CD14-positive monocyte (primary cell): ENCODE data around the gene FRAS1. TPM values are rescaled to one million over a fixed set of nuclear protein-coding genes. Genes with fewer than 3 reads are reported as not detected.

Experiments used
- DNase-seq, 3 donors: peaks; one replicate each; pipeline ENCODE4 v3.0.0-alpha.2; 2011 to 2022
- H2AFZ ChIP-seq: 2 replicates; pipeline ENCODE4 v1.6.0; 2012; ENCODE audit warnings: mild to moderate bottlenecking, low read depth, low read length, inconsistent platforms; ENCODE audit not compliant: insufficient read depth, poor library complexity, severe bottlenecking
- H3K27ac ChIP-seq, 2 donors: 1 replicate in 1 of 2; 2 replicates in 1 of 2; pipeline ENCODE4 v1.5.1; 2012 to 2013; ENCODE audit warnings: low read length in 2 of 2, control low read depth in 1 of 2, inconsistent platforms in 1 of 2, low read depth in 1 of 2, mild to moderate bottlenecking in 1 of 2
- H3K27me3 ChIP-seq, 2 donors: one replicate each; pipeline versions ENCODE4 v1.6.0 to v1.6.1; 2011 to 2013; ENCODE audit warnings: low read length in 2 of 2; ENCODE audit not compliant: control insufficient read depth in 2 of 2, insufficient read depth in 2 of 2
- H3K36me3 ChIP-seq, 2 donors: replicated peaks in 1 of 2; 1 replicate in 1 of 2; 2 replicates in 1 of 2; pipeline versions ENCODE4 v1.5.1 to v1.6.1; 2012 to 2013; ENCODE audit warnings: low read length in 2 of 2, control low read depth in 1 of 2, inconsistent platforms in 1 of 2, mild to moderate bottlenecking in 1 of 2; ENCODE audit not compliant: insufficient read depth in 2 of 2, control insufficient read depth in 1 of 2
- H3K4me1 ChIP-seq, 2 donors: 1 replicate in 1 of 2; 2 replicates in 1 of 2; pipeline versions ENCODE4 v1.5.1 to v1.6.1; 2012 to 2013; ENCODE audit warnings: low read length in 2 of 2, control low read depth in 1 of 2, inconsistent platforms in 1 of 2, mild to moderate bottlenecking in 1 of 2, moderate library complexity in 1 of 2; ENCODE audit not compliant: insufficient read depth in 2 of 2, control insufficient read depth in 1 of 2
- H3K4me2 ChIP-seq: replicated peaks from 2 replicates; pipeline ENCODE3; 2012; ENCODE audit warnings: low read length, moderate library complexity, mild to moderate bottlenecking; ENCODE audit not compliant: poor library complexity, severe bottlenecking; ENCODE audit errors: extremely low read depth
- H3K4me3 ChIP-seq, 3 experiments: fragments of 200-600 bp in 1 of 3; sonication (generic) in 1 of 3; replicated peaks in 1 of 3; 1 replicate in 2 of 3; 2 replicates in 1 of 3; pipeline ENCODE4 v1.5.1; 2011 to 2013; ENCODE audit warnings: low read length in 3 of 3, mild to moderate bottlenecking in 3 of 3, control low read depth in 2 of 3, low read depth in 2 of 3, inconsistent platforms in 1 of 3, moderate library complexity in 1 of 3
- H3K79me2 ChIP-seq: 2 replicates; pipeline ENCODE4 v1.6.0; 2012; ENCODE audit warnings: mild to moderate bottlenecking, control low read depth, inconsistent platforms, low read length, moderate library complexity; ENCODE audit not compliant: insufficient read depth
- H3K9ac ChIP-seq: 2 replicates; pipeline ENCODE4 v1.6.0; 2017; ENCODE audit warnings: low read length, mild to moderate bottlenecking; ENCODE audit not compliant: insufficient read depth, poor library complexity, severe bottlenecking
- H3K9me3 ChIP-seq, 2 donors: replicated peaks in 1 of 2; 1 replicate in 1 of 2; 2 replicates in 1 of 2; pipeline versions ENCODE4 v1.5.1 to v1.6.1; 2012 to 2013; ENCODE audit warnings: low read length in 2 of 2, control low read depth in 1 of 2; ENCODE audit not compliant: control insufficient read depth in 1 of 2, insufficient read depth in 1 of 2
- H4K20me1 ChIP-seq: 2 replicates; pipeline ENCODE4 v1.6.0; 2012; ENCODE audit warnings: mild to moderate bottlenecking, low read length, control low read depth, moderate library complexity; ENCODE audit not compliant: insufficient read depth
- H3K27ac Mint-ChIP-seq, 7 donors: one replicate each; pipeline ENCODE4 v1.8.0; 2020; ENCODE audit warnings: mild to moderate bottlenecking in 7 of 7, mixed read lengths in 7 of 7, moderate library complexity in 6 of 7, inconsistent platforms in 2 of 7
- H3K27me3 Mint-ChIP-seq, 3 donors: one replicate each; pipeline ENCODE4 v1.8.0; 2021 to 2022; ENCODE audit warnings: low read depth in 3 of 3, mild to moderate bottlenecking in 3 of 3, mixed read lengths in 3 of 3, moderate library complexity in 3 of 3, inconsistent platforms in 1 of 3
- H3K36me3 Mint-ChIP-seq, 2 donors: one replicate each; pipeline ENCODE4 v1.8.0; 2020; ENCODE audit warnings: mixed read lengths in 2 of 2, inconsistent platforms in 1 of 2, mild to moderate bottlenecking in 1 of 2
- H3K4me1 Mint-ChIP-seq: one replicate; pipeline ENCODE4 v1.8.0; 2020; ENCODE audit warnings: mild to moderate bottlenecking, mixed read lengths
- H3K4me3 Mint-ChIP-seq, 2 donors: one replicate each; pipeline ENCODE4 v1.8.0; 2020; ENCODE audit warnings: mild to moderate bottlenecking in 2 of 2, mixed read lengths in 2 of 2, moderate library complexity in 1 of 2
- H3K9me3 Mint-ChIP-seq, 7 donors: one replicate each; pipeline ENCODE4 v1.8.0; 2020 to 2022; ENCODE audit warnings: mixed read lengths in 7 of 7, mild to moderate bottlenecking in 6 of 7, moderate library complexity in 6 of 7, inconsistent platforms in 2 of 7
- CTCF ChIP-seq: fragments of 200-600 bp; IDR thresholded peaks from one replicate; pipeline ENCODE4 v1.8.0; 2022; ENCODE audit warnings: antibody characterized with exemption, mild to moderate bottlenecking
- WGBS: methylation state at CpG from one replicate; pipeline ENCODE4 v1.1.5; 2013; ENCODE audit warnings: missing lambda C conversion rate; ENCODE audit not compliant: insufficient coverage; 5-methylcytosine and 5-hydroxymethylcytosine counted together
- intact Hi-C, 2 donors: fragments of 100-400 bp; cut with micrococcal nuclease; formaldehyde crosslinking; loops; one replicate each; pipeline versions ENCODE4 v1.15.0 to v1.15.1; 2023
- polyA plus RNA-seq, 3 donors: library from polyadenylated mRNA; depleted of rRNA in 1 of 3; unstranded in 2 of 3; stranded (reverse) in 1 of 3; fragments of 300-500 nt in 2 of 3; fragments of >200 nt in 1 of 3; fragmentation: Illumina TruSeq in 2 of 3; gene quantifications; 1 replicate in 2 of 3; 2 replicates in 1 of 3; pipeline ENCODE4 v1.2.3, GENCODE V29; 2012 to 2021

The FRAS1 gene
- polyA plus RNA-seq, 3 donors = not detected

GRCh38 chr4:78308517-78308916 is 251.4 kb downstream of the FRAS1 start:
- H3K27ac Mint-ChIP-seq = no peak overlapping the region
- no peak for TF ChIP-seq CTCF
- no peaks in the 10 kb centered on the region for H3K79me2 ChIP-seq
- H3K9me3 Mint-ChIP-seq = peaks cover 0 to 13% (median 11%) of the 10 kb centered on the region in 7 donors
- H3K9ac ChIP-seq = no peak overlapping the region
- H4K20me1 ChIP-seq = no peaks in the 10 kb centered on the region
- no peak overlapping the region for H3K4me3 Mint-ChIP-seq
- intact Hi-C loops = no loop called here
- H2AFZ ChIP-seq = no peak overlapping the region
- peaks cover 0 to 4% of the 10 kb centered on the region in 2 donors for H3K9me3 ChIP-seq
- no peaks in the 10 kb centered on the region for H3K4me1 ChIP-seq
- 88% methylated on average over 4 of the region's 4 CpGs for WGBS
- H3K36me3 Mint-ChIP-seq = no peaks in the 10 kb centered on the region
- no peaks in the 10 kb centered on the region for H3K36me3 ChIP-seq
- no peak overlapping the region for H3K27ac ChIP-seq
- no peak overlapping the region for H3K4me2 ChIP-seq
- H3K27me3 Mint-ChIP-seq = peaks cover 2 to 4% (median 3%) of the 10 kb centered on the region in 3 donors
- no peaks in the 10 kb centered on the region for H3K4me1 Mint-ChIP-seq
- no peaks in the 10 kb centered on the region for H3K27me3 ChIP-seq
- H3K4me3 ChIP-seq = no peak overlapping the region
- DNase-seq = no peak

- WGBS = no CpG with 5 or more reads among the region's 2 CpGs
- Histone ChIP-seq H3K4me1 (no peaks in the 10 kb centered on the region), H3K9me3 (peaks cover 0 to 4% of the 10 kb centered on the region in 2 donors), H3K79me2 (no peaks in the 10 kb centered on the region), H4K20me1 (no peaks in the 10 kb centered on the region), H3K4me2 (no peak overlapping the region), H3K9ac (no peak overlapping the region), H2AFZ (no peak overlapping the region), H3K27me3 (peaks cover 0 to under 1% of the 10 kb centered on the region in 2 donors), H3K4me3 (no peak overlapping the region), H3K36me3 (no peaks in the 10 kb centered on the region), H3K27ac (no peak overlapping the region)
- H3K36me3 Mint-ChIP-seq = no peaks in the 10 kb centered on the region
- peaks cover 2 to 4% (median 3%) of the 10 kb centered on the region in 3 donors for H3K27me3 Mint-ChIP-seq
- H3K9me3 Mint-ChIP-seq = peaks cover 0 to 13% (median 11%) of the 10 kb centered on the region in 7 donors
- no peak overlapping the region for H3K4me3 Mint-ChIP-seq
- no peaks in the 10 kb centered on the region for H3K4me1 Mint-ChIP-seq
- DNase-seq = no peak
- no peak overlapping the region for H3K27ac Mint-ChIP-seq
- no peak for TF ChIP-seq CTCF
- intact Hi-C loops = no loop called here
These were observed 252.2 kb downstream of the FRAS1 start for GRCh38 chr4:78309352-78309751.
